ENCODE data around the gene CDKAL1. TPM values are rescaled to one million over a fixed set of nuclear protein-coding genes. Genes with fewer than 3 reads are reported as not detected.
A peak's percentile ranks its signal among the peaks of the same experiment; 100 is the strongest.

Gene CDKAL1
- total RNA-seq, 1 experiment from 2014 or later, result 13.8 TPM

DNA sequence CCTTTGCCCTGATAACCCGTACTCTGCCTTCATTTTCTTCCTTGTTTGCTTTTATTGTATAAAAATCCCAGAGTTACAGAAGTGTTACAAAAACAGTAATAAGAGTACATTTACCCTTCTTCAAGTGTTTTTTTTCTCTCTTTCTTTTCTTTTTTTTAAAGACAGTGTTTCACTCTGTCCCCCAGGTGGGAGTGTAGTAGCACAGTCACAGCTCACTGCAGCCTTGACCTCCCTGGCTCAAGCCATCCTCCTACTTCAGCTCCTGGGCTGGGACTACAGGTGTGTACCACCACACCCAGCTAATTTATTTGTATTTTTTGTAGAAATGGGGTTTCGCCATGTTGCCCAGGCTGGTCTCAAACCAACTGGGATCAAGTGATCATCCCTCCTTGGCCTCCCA lies 402.7 kb downstream of the CDKAL1 start:
- H4K20me1 ChIP-seq (ENCODE audit: low read length), result no peaks in the 10 kb centered on the region
- H3K9me2 ChIP-seq (replicated peaks; ENCODE audit: low read length), result no peaks in the 10 kb centered on the region
- no peak overlapping the region for H3K27ac ChIP-seq (ENCODE audit: low read length)
- no peaks in the 10 kb centered on the region for H3K9me3 ChIP-seq (ENCODE audit: low read length)
- BruUV-seq (replicated peaks), result no TSS peak
- no peak overlapping the region for H3K9ac ChIP-seq (ENCODE audit: low read length)
- ATAC-seq (no peak), DNase-seq (no peak)
- H3K27me3 ChIP-seq (ENCODE audit: low read length), result no peaks in the 10 kb centered on the region
- CTCF ChIA-PET, result no interaction called here
- POLR2A ChIA-PET (ENCODE audit: unreplicated experiment), result no interaction called here
- H3K4me3 ChIP-seq (ENCODE audit: low read length), result no peak overlapping the region
- no peak for TF ChIP-seq EZH2 (IDR thresholded peaks at IDR 0.05; ENCODE audit: low read length, unreplicated experiment)
- TF ChIP-seq, protein P1, sequence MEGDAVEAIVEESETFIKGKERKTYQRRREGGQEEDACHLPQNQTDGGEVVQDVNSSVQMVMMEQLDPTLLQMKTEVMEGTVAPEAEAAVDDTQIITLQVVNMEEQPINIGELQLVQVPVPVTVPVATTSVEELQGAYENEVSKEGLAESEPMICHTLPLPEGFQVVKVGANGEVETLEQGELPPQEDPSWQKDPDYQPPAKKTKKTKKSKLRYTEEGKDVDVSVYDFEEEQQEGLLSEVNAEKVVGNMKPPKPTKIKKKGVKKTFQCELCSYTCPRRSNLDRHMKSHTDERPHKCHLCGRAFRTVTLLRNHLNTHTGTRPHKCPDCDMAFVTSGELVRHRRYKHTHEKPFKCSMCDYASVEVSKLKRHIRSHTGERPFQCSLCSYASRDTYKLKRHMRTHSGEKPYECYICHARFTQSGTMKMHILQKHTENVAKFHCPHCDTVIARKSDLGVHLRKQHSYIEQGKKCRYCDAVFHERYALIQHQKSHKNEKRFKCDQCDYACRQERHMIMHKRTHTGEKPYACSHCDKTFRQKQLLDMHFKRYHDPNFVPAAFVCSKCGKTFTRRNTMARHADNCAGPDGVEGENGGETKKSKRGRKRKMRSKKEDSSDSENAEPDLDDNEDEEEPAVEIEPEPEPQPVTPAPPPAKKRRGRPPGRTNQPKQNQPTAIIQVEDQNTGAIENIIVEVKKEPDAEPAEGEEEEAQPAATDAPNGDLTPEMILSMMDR (conservative IDR thresholded peaks at IDR 0.05; ENCODE audit: low read depth, low read length), result peak; percentile 20; the same call in 1 of the 2 replicates
- TF ChIP-seq EZH2phosphoT487 (IDR thresholded peaks at IDR 0.05; ENCODE audit: borderline replicate concordance, low read length), result no peak
- no peak overlapping the region for H3K4me2 ChIP-seq (ENCODE audit: low read length)
- intact Hi-C loops (cut with micrococcal nuclease), result no loop called here
- no peak overlapping the region for H2AFZ ChIP-seq (ENCODE audit: low read length)
- H3K4me1 ChIP-seq (ENCODE audit: insufficient read depth, low read length), result peaks cover 16% of the 10 kb centered on the region
- no peaks in the 10 kb centered on the region for H3F3A ChIP-seq (ENCODE audit: low read length, unreplicated experiment)
- no peaks in the 10 kb centered on the region for H3K36me3 ChIP-seq (ENCODE audit: low read depth, low read length)
- no peaks in the 10 kb centered on the region for H3K79me2 ChIP-seq (ENCODE audit: low read length)

DNA sequence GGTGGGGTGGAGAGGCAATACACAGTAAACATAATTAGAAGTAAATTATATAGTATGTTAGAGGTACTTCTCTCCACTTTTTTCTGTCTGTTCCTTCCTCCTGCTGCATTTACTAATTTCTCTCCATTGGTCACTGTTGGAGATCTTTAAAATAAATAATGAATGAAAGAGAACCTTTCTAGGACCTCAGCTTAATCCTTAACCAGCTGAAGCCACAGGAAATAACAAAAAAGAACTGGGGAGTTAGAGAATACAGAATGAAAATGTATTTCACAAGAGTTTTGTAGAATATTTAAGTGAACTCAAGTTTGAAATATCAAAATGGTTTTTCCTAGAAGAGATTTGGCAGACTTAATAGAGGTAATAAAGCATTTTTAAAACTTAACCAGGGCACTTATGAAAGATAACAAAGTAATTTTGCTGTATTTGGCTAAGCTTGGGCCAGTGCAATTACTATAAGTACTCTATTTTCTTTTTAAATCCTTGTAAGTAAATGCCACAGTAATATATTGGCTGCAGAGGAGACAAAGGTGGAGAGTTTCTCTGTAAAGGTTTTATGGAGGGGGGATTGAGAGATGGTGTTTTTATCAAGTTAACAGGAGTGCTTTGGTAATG lies 405.0 kb downstream of the CDKAL1 start:
- no peak overlapping the region for H3K9ac ChIP-seq (ENCODE audit: low read length)
- BruUV-seq (replicated peaks), result no TSS peak
- ATAC-seq (no peak), DNase-seq (no peak)
- H3K79me2 ChIP-seq (ENCODE audit: low read length), result no peaks in the 10 kb centered on the region
- no peak overlapping the region for H3K4me2 ChIP-seq (ENCODE audit: low read length)
- no peaks in the 10 kb centered on the region for H3F3A ChIP-seq (ENCODE audit: low read length, unreplicated experiment)
- H4K20me1 ChIP-seq (ENCODE audit: low read length), result no peaks in the 10 kb centered on the region
- no peak overlapping the region for H3K4me3 ChIP-seq (ENCODE audit: low read length)
- no peaks in the 10 kb centered on the region for H3K9me3 ChIP-seq (ENCODE audit: low read length)
- H3K27ac ChIP-seq (ENCODE audit: low read length), result no peak overlapping the region
- no peaks in the 10 kb centered on the region for H3K9me2 ChIP-seq (replicated peaks; ENCODE audit: low read length)
- no peaks in the 10 kb centered on the region for H3K27me3 ChIP-seq (ENCODE audit: low read length)
- H3K4me1 ChIP-seq (ENCODE audit: insufficient read depth, low read length), result no peaks in the 10 kb centered on the region
- H3K36me3 ChIP-seq (ENCODE audit: low read depth, low read length), result no peaks in the 10 kb centered on the region
- intact Hi-C loops (cut with micrococcal nuclease), result no loop called here
- TF ChIP-seq EZH2 (IDR thresholded peaks at IDR 0.05; ENCODE audit: low read length, unreplicated experiment), result no peak
- no peak for TF ChIP-seq EZH2phosphoT487 (IDR thresholded peaks at IDR 0.05; ENCODE audit: borderline replicate concordance, low read length)
- TF ChIP-seq, protein P1 (conservative IDR thresholded peaks at IDR 0.05; ENCODE audit: low read depth, low read length), result no peak
- ChIA-PET CTCF (no interaction called here), POLR2A (ENCODE audit: unreplicated experiment) (no interaction called here)
- no peak overlapping the region for H2AFZ ChIP-seq (ENCODE audit: low read length)

DNA sequence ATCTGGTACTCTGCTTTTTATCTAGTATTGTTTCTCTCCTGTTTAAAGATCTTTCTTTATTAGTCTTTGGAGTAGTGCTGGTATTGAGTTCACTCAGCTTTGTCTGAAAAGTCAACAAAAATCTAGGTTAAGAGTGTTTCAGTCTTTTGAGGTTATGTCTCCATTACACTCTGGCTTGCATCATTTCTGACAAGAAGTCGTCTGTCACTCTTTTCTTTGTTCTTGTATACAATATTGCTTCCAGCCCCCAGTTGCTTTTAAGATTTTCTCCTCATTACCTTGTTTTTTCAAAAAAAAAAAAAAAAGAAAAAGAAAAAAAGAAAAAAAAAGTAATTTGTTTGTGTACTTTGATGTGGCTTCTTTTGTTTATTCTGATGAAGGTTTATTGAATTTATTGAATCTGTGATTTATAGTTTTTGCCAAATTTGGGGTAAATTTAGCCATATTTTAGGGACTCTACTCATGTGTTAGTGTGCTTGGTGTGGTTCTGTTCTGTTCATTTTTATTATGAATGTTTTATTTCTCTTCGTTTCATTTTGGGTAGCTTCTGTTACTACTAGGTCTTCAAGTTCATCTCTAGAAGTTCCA lies 408.9 kb downstream of the CDKAL1 start:
- no peaks in the 10 kb centered on the region for H3K4me1 ChIP-seq (ENCODE audit: insufficient read depth, low read length)
- no peaks in the 10 kb centered on the region for H4K20me1 ChIP-seq (ENCODE audit: low read length)
- no peak overlapping the region for H2AFZ ChIP-seq (ENCODE audit: low read length)
- H3K36me3 ChIP-seq (ENCODE audit: low read depth, low read length), result no peaks in the 10 kb centered on the region
- no peaks in the 10 kb centered on the region for H3K9me2 ChIP-seq (replicated peaks; ENCODE audit: low read length)
- H3K4me3 ChIP-seq (ENCODE audit: low read length), result no peak overlapping the region
- BruUV-seq (replicated peaks), result no TSS peak
- H3K9ac ChIP-seq (ENCODE audit: low read length), result no peak overlapping the region
- CTCF ChIA-PET, result no interaction called here
- H3K27ac ChIP-seq (ENCODE audit: low read length), result no peak overlapping the region
- H3K4me2 ChIP-seq (ENCODE audit: low read length), result no peak overlapping the region
- ATAC-seq (no peak), DNase-seq (no peak)
- intact Hi-C loops (cut with micrococcal nuclease), result no loop called here
- H3F3A ChIP-seq (ENCODE audit: low read length, unreplicated experiment), result no peaks in the 10 kb centered on the region
- POLR2A ChIA-PET (ENCODE audit: unreplicated experiment), result interaction anchor here (0.6 kb wide), 1 partner anchor 1421 kb away, joined by 7 read pairs; no protein-coding TSS in a partner anchor
- H3K79me2 ChIP-seq (ENCODE audit: low read length), result no peaks in the 10 kb centered on the region
- no peak for TF ChIP-seq EZH2phosphoT487 (IDR thresholded peaks at IDR 0.05; ENCODE audit: borderline replicate concordance, low read length)
- TF ChIP-seq, protein P1 (conservative IDR thresholded peaks at IDR 0.05; ENCODE audit: low read depth, low read length), result no peak
- TF ChIP-seq EZH2 (IDR thresholded peaks at IDR 0.05; ENCODE audit: low read length, unreplicated experiment), result no peak
- no peaks in the 10 kb centered on the region for H3K9me3 ChIP-seq (ENCODE audit: low read length)
- H3K27me3 ChIP-seq (ENCODE audit: low read length), result no peaks in the 10 kb centered on the region
